ENCODE data around the gene CFTR. TPM values are rescaled to one million over a fixed set of nuclear protein-coding genes. Genes with fewer than 3 reads are reported as not detected.
"Not testable (repeated sequence)": the region's sequence is repeated elsewhere in the genome, so short reads cannot be mapped to it uniquely, and the experiment has no call there.

CFTR gene
- total and polyA plus RNA-seq, 2 of the 4 experiments (the other 2 are of a cell fraction): 0.18 to 0.21 TPM

- in situ Hi-C loops (cut with MboI; ENCODE audit: low sequenced_read_pairs); H3K27me3 ChIP-seq (ENCODE audit: control insufficient read depth, insufficient read depth, low read length); H2BK15ac ChIP-seq (ENCODE audit: low read depth, low read length); H3K56ac ChIP-seq (ENCODE audit: extremely low read depth, insufficient read depth, low read length); H2BK120ac ChIP-seq (ENCODE audit: low read depth, low read length); BruUV-seq (replicated peaks); H3K4me3 ChIP-seq (ENCODE audit: insufficient read depth, low read depth, low read length); H4K20me1 ChIP-seq (ENCODE audit: insufficient read depth, low read length); H2AK5ac ChIP-seq (ENCODE audit: low read depth, low read length); H3K9ac ChIP-seq (ENCODE audit: low read depth, low read length); H4K5ac ChIP-seq (ENCODE audit: low read depth, low read length); H2AFZ ChIP-seq (replicated peaks; ENCODE audit: low read length, poor library complexity); H3K79me1 ChIP-seq (ENCODE audit: low read depth in 1 of 2, low read length in 2 of 2); H3K4ac ChIP-seq (ENCODE audit: low read depth, low read length); H2AK9ac ChIP-seq (replicated peaks; ENCODE audit: low read depth, low read length, poor library complexity); H3K9me1 ChIP-seq (ENCODE audit: insufficient read depth, low read length); DNase-seq; H3K36me3 ChIP-seq (ENCODE audit: control insufficient read depth, insufficient read depth, low read length); H3K18ac ChIP-seq (ENCODE audit: low read depth, low read length); H3K23ac ChIP-seq (ENCODE audit: low read depth, low read length); CTCF ChIA-PET; H4K8ac ChIP-seq (ENCODE audit: low read depth in 2 of 2, low read length in 2 of 2); intact Hi-C loops (cut with micrococcal nuclease); dilution Hi-C loops (cut with HindIII; ENCODE audit: low sequenced_read_pairs, unreplicated experiment); H2BK20ac ChIP-seq (ENCODE audit: low read depth, low read length); H2BK5ac ChIP-seq (ENCODE audit: low read depth, low read length, poor library complexity, severe bottlenecking); H4K91ac ChIP-seq (ENCODE audit: insufficient read depth, low read depth, low read length); H3K4me2 ChIP-seq (ENCODE audit: low read depth, low read length); H3K27ac ChIP-seq (ENCODE audit: insufficient read depth, low read length); H3K4me1 ChIP-seq (ENCODE audit: control insufficient read depth, insufficient read depth, low read length); H3K9me3 ChIP-seq (ENCODE audit: control insufficient read depth, insufficient read depth, low read length); ATAC-seq (ENCODE audit: low read depth); H3K14ac ChIP-seq (replicated peaks; ENCODE audit: low read depth, low read length); POLR2A ChIA-PET (ENCODE audit: unreplicated experiment): not testable (repeated sequence)
- no CpG with 5 or more reads among the region's 1 CpG for WGBS, 2 experiments (ENCODE audit: extremely low coverage in 2 of 2, insufficient read length in 1 of 2)
These were observed 37.4 kb downstream of the CFTR start for GRCh38 chr7:117517194-117517593.
